HL-60 (cell line): ENCODE results near the gene PHYHIPL.
"Not testable (repeated sequence)": the region's sequence is repeated elsewhere in the genome, so short reads cannot be mapped to it uniquely, and the experiment has no call there.

Experiments used
- POLR2AphosphoS5 ChIP-seq: IDR thresholded peaks from 2 replicates; pipeline ENCODE4 v1.6.1; 2012; ENCODE audit warnings: low read depth
- REST ChIP-seq: IDR thresholded peaks from 2 replicates; pipeline ENCODE4 v1.6.1; 2012; ENCODE audit warnings: low read depth; ENCODE audit not compliant: insufficient replicate concordance
- TF ChIP-seq, protein P1 (sequence below): IDR thresholded peaks from one replicate; pipeline ENCODE4 v1.5.1; 2011; ENCODE audit warnings: low read length, control low read depth, inconsistent platforms; ENCODE audit not compliant: insufficient read depth

DNA sequence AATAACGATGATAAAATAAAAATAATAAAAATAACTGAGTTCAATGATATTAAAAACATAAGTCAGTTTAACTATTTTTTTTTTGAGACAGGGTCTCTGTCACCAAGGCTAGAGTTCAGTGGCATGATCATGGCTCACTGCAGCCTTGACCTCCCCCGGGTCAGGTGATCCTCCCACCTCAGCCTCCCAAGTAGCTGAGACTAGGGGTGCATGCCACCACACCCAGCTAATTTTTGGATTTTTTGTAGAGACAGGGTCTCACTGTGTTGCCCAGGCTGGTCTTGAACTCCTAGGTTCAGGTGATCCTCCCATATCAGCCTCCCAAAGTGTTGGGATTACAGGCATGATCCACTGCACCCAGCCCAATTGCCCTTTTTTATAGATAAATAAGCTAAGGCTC, 47.2 kb downstream of the PHYHIPL start:
- TF ChIP-seq, protein P1, sequence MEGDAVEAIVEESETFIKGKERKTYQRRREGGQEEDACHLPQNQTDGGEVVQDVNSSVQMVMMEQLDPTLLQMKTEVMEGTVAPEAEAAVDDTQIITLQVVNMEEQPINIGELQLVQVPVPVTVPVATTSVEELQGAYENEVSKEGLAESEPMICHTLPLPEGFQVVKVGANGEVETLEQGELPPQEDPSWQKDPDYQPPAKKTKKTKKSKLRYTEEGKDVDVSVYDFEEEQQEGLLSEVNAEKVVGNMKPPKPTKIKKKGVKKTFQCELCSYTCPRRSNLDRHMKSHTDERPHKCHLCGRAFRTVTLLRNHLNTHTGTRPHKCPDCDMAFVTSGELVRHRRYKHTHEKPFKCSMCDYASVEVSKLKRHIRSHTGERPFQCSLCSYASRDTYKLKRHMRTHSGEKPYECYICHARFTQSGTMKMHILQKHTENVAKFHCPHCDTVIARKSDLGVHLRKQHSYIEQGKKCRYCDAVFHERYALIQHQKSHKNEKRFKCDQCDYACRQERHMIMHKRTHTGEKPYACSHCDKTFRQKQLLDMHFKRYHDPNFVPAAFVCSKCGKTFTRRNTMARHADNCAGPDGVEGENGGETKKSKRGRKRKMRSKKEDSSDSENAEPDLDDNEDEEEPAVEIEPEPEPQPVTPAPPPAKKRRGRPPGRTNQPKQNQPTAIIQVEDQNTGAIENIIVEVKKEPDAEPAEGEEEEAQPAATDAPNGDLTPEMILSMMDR, result not testable (repeated sequence)
- TF ChIP-seq POLR2AphosphoS5, REST: not testable (repeated sequence)
